K562 (cell line): Measurements from ENCODE around the gene RAB5B. TPM values are rescaled to one million over a fixed set of nuclear protein-coding genes. Genes with fewer than 3 reads are reported as not detected.

Experiments
- ELF1 ChIP-seq: fragments of 200-800 bp; sonication (Bioruptor generic); IDR thresholded peaks from 2 replicates; pipeline ENCODE4 v1.6.1; 2016; ENCODE audit warnings: missing genetic modification characterization, missing compliant biosample characterization
- SIRT6 ChIP-seq: IDR thresholded peaks from one replicate; pipeline ENCODE4 v1.6.1; 2012; ENCODE audit warnings: low read depth, mild to moderate bottlenecking, control low read depth, inconsistent platforms, low read length, moderate library complexity
- SREBF1 ChIP-seq: fragments of 150-350 bp; IDR thresholded peaks from 2 replicates; pipeline ENCODE4 v1.6.1; 2014; ENCODE audit warnings: antibody characterized with exemption, low read depth, low read length, borderline replicate concordance
- TFAM ChIP-seq: fragments of 250-450 bp; sonication (Bioruptor Pico); conservative IDR thresholded peaks from 2 replicates; pipeline ENCODE4 v1.5.0; 2021; ENCODE audit warnings: mild to moderate bottlenecking, moderate library complexity
- ZNF24 ChIP-seq: fragments of 450-650 bp; IDR thresholded peaks from 2 replicates; pipeline ENCODE4 v1.6.1; 2016
- polyA plus RNA-seq, 8 experiments: library from polyadenylated mRNA; depleted of rRNA in 4 of 8; stranded (reverse) in 5 of 8; unstranded in 3 of 8; fragments of >200 nt; fragmentation: Nextera tagmentation in 2 of 8; fragmentation: Illumina TruSeq in 1 of 8; extraction: Ambion mirVana in 2 of 8; extraction: Trizol in 1 of 8; gene quantifications; 2 replicates each; pipeline versions ENCODE4 v1.2.1 to v1.2.3, GENCODE V29; 2011 to 2014; ENCODE audit warnings: inconsistent platforms in 1 of 8, missing spikeins in 1 of 8
- total RNA-seq, 7 experiments: library from RNA; depleted of rRNA in 6 of 7; stranded (reverse); fragments of >200 nt in 6 of 7; fragmentation: Illumina TruSeq in 2 of 7; extraction: Trizol in 2 of 7; gene quantifications; 2 replicates each; pipeline versions ENCODE4 v1.2.1 to v1.2.3, GENCODE V29; 2011 to 2021; ENCODE audit warnings: low replicate concordance in 1 of 7
- TF ChIP-seq, protein P1 (sequence below), 2 experiments: fragments of 450-650 bp; formaldehyde crosslinking in 1 of 2; IDR thresholded peaks; 2 replicates each; pipeline versions ENCODE4 v1.4.0 to v1.6.1; 2014 to 2020; ENCODE audit warnings: mild to moderate bottlenecking in 2 of 2, borderline replicate concordance in 1 of 2, low read depth in 1 of 2
- TF ChIP-seq, protein P2 (sequence below): fragments of 200-600 bp; sonication (generic); IDR thresholded peaks from one replicate; pipeline ENCODE4 v1.6.1; 2012; ENCODE audit warnings: mild to moderate bottlenecking, low read depth, low read length, inconsistent platforms

Gene RAB5B
- total and polyA plus RNA-seq, 9 of the 15 experiments (the other 6 are each of a cell fraction or from before 2014, with no cell fraction given) = 6.8 to 73.8 (median 25.2) TPM

DNA sequence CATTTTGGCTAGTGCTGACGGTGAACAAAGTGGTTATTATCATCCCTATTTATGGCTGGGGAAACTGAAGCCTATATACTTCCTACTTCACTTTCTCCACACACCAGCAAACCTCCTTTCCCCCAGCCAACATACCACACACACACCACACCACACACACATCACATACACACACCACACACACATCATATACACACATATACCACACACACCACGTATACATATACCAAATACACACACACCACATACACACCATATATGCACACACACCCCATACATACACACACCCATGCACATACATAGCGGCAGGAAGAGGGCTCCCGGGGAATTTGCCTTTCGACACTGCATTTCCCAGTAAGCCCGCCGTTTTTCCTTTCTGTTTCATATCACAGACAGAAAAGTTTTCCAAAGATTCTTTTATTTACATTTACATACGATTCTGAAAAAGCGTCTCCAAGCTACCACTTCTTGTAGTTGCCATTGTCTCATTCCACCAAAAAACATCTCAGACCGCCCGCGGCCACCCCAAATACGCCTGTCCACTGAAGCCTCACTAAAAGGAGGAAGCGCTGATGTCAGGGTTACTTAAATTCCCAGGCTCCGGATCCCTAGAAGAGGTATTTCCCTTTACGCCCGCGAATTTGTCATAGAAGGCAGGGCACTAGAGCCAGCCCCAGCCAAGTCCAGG is 823 bp upstream of the RAB5B start (continued):
- TF ChIP-seq, protein P1, sequence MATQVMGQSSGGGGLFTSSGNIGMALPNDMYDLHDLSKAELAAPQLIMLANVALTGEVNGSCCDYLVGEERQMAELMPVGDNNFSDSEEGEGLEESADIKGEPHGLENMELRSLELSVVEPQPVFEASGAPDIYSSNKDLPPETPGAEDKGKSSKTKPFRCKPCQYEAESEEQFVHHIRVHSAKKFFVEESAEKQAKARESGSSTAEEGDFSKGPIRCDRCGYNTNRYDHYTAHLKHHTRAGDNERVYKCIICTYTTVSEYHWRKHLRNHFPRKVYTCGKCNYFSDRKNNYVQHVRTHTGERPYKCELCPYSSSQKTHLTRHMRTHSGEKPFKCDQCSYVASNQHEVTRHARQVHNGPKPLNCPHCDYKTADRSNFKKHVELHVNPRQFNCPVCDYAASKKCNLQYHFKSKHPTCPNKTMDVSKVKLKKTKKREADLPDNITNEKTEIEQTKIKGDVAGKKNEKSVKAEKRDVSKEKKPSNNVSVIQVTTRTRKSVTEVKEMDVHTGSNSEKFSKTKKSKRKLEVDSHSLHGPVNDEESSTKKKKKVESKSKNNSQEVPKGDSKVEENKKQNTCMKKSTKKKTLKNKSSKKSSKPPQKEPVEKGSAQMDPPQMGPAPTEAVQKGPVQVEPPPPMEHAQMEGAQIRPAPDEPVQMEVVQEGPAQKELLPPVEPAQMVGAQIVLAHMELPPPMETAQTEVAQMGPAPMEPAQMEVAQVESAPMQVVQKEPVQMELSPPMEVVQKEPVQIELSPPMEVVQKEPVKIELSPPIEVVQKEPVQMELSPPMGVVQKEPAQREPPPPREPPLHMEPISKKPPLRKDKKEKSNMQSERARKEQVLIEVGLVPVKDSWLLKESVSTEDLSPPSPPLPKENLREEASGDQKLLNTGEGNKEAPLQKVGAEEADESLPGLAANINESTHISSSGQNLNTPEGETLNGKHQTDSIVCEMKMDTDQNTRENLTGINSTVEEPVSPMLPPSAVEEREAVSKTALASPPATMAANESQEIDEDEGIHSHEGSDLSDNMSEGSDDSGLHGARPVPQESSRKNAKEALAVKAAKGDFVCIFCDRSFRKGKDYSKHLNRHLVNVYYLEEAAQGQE (IDR thresholded peaks at IDR 0.05; ENCODE audit: borderline replicate concordance) = no peak
- TF ChIP-seq, protein P1 (CRISPR knock-in tag; IDR thresholded peaks at IDR 0.05; ENCODE audit: low read depth) = no peak
- TF ChIP-seq TFAM (CRISPR knock-in tag) (no peak), SREBF1 (no peak), SIRT6 (no peak), ZNF24 (no peak), ELF1 (peak; percentile 43; the same call in 1 of the 2 replicates)
- TF ChIP-seq, protein P2, sequence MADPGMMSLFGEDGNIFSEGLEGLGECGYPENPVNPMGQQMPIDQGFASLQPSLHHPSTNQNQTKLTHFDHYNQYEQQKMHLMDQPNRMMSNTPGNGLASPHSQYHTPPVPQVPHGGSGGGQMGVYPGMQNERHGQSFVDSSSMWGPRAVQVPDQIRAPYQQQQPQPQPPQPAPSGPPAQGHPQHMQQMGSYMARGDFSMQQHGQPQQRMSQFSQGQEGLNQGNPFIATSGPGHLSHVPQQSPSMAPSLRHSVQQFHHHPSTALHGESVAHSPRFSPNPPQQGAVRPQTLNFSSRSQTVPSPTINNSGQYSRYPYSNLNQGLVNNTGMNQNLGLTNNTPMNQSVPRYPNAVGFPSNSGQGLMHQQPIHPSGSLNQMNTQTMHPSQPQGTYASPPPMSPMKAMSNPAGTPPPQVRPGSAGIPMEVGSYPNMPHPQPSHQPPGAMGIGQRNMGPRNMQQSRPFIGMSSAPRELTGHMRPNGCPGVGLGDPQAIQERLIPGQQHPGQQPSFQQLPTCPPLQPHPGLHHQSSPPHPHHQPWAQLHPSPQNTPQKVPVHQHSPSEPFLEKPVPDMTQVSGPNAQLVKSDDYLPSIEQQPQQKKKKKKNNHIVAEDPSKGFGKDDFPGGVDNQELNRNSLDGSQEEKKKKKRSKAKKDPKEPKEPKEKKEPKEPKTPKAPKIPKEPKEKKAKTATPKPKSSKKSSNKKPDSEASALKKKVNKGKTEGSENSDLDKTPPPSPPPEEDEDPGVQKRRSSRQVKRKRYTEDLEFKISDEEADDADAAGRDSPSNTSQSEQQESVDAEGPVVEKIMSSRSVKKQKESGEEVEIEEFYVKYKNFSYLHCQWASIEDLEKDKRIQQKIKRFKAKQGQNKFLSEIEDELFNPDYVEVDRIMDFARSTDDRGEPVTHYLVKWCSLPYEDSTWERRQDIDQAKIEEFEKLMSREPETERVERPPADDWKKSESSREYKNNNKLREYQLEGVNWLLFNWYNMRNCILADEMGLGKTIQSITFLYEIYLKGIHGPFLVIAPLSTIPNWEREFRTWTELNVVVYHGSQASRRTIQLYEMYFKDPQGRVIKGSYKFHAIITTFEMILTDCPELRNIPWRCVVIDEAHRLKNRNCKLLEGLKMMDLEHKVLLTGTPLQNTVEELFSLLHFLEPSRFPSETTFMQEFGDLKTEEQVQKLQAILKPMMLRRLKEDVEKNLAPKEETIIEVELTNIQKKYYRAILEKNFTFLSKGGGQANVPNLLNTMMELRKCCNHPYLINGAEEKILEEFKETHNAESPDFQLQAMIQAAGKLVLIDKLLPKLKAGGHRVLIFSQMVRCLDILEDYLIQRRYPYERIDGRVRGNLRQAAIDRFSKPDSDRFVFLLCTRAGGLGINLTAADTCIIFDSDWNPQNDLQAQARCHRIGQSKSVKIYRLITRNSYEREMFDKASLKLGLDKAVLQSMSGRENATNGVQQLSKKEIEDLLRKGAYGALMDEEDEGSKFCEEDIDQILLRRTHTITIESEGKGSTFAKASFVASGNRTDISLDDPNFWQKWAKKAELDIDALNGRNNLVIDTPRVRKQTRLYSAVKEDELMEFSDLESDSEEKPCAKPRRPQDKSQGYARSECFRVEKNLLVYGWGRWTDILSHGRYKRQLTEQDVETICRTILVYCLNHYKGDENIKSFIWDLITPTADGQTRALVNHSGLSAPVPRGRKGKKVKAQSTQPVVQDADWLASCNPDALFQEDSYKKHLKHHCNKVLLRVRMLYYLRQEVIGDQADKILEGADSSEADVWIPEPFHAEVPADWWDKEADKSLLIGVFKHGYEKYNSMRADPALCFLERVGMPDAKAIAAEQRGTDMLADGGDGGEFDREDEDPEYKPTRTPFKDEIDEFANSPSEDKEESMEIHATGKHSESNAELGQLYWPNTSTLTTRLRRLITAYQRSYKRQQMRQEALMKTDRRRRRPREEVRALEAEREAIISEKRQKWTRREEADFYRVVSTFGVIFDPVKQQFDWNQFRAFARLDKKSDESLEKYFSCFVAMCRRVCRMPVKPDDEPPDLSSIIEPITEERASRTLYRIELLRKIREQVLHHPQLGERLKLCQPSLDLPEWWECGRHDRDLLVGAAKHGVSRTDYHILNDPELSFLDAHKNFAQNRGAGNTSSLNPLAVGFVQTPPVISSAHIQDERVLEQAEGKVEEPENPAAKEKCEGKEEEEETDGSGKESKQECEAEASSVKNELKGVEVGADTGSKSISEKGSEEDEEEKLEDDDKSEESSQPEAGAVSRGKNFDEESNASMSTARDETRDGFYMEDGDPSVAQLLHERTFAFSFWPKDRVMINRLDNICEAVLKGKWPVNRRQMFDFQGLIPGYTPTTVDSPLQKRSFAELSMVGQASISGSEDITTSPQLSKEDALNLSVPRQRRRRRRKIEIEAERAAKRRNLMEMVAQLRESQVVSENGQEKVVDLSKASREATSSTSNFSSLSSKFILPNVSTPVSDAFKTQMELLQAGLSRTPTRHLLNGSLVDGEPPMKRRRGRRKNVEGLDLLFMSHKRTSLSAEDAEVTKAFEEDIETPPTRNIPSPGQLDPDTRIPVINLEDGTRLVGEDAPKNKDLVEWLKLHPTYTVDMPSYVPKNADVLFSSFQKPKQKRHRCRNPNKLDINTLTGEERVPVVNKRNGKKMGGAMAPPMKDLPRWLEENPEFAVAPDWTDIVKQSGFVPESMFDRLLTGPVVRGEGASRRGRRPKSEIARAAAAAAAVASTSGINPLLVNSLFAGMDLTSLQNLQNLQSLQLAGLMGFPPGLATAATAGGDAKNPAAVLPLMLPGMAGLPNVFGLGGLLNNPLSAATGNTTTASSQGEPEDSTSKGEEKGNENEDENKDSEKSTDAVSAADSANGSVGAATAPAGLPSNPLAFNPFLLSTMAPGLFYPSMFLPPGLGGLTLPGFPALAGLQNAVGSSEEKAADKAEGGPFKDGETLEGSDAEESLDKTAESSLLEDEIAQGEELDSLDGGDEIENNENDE = no peak
